ENCODE measurements around the gene TYW1.
"Not testable (repeated sequence)": the region's sequence is repeated elsewhere in the genome, so short reads cannot be mapped to it uniquely, and the experiment has no call there.

Gene TYW1

GRCh38 chr7:67191002-67191720, 194.5 kb downstream of the TYW1 start:
- DNase-seq (ENCODE audit: low spot score) = not testable (repeated sequence)

GRCh38 chr7:67192123-67192702, 195.6 kb downstream of the TYW1 start:
- not testable (repeated sequence) for DNase-seq (ENCODE audit: low spot score)

- peak; percentile 2 for DNase-seq (ENCODE audit: low spot score)
Measured at GRCh38 chr7:67192889-67193613, 196.4 kb downstream of the TYW1 start.

GRCh38 chr7:67196176-67196575, 199.5 kb downstream of the TYW1 start:
- not testable (repeated sequence) for DNase-seq (ENCODE audit: low spot score)

- not testable (repeated sequence) for DNase-seq (ENCODE audit: low spot score)
Measured at GRCh38 chr7:67198865-67199526, 202.4 kb downstream of the TYW1 start.

- DNase-seq (ENCODE audit: low spot score) = not testable (repeated sequence)
Measured at GRCh38 chr7:67205772-67206171, 209.1 kb downstream of the TYW1 start.

- no peak for DNase-seq (ENCODE audit: low spot score)
Measured at GRCh38 chr7:67206452-67206851, 209.8 kb downstream of the TYW1 start.

GRCh38 chr7:67208656-67209055, 212.0 kb downstream of the TYW1 start:
- not testable (repeated sequence) for DNase-seq (ENCODE audit: low spot score)

- DNase-seq (ENCODE audit: low spot score) = no peak
Measured at GRCh38 chr7:67209256-67209655, 212.6 kb downstream of the TYW1 start.

GRCh38 chr7:67210567-67210966, 213.9 kb downstream of the TYW1 start:
- no peak for DNase-seq (ENCODE audit: low spot score)

GRCh38 chr7:67211650-67212330, 215.2 kb downstream of the TYW1 start:
- not testable (repeated sequence) for DNase-seq (ENCODE audit: low spot score)

- DNase-seq (ENCODE audit: low spot score) = not testable (repeated sequence)
Measured at GRCh38 chr7:67213038-67213437, 216.4 kb downstream of the TYW1 start.

- DNase-seq (ENCODE audit: low spot score) = peak; percentile 64
Measured at GRCh38 chr7:67223551-67223950, 226.9 kb downstream of the TYW1 start.

- DNase-seq (ENCODE audit: low spot score) = not testable (repeated sequence)
Measured at GRCh38 chr7:67226340-67226907, 229.8 kb downstream of the TYW1 start.

- DNase-seq (ENCODE audit: low spot score) = not testable (repeated sequence)
Measured at GRCh38 chr7:67226967-67227366, 230.3 kb downstream of the TYW1 start.

- DNase-seq (ENCODE audit: low spot score) = not testable (repeated sequence)
Measured at GRCh38 chr7:67229018-67229417, 232.4 kb downstream of the TYW1 start.

GRCh38 chr7:67230029-67230428, 233.4 kb downstream of the TYW1 start:
- not testable (repeated sequence) for DNase-seq (ENCODE audit: low spot score)

GRCh38 chr7:67233506-67233905, 236.9 kb downstream of the TYW1 start:
- DNase-seq (ENCODE audit: low spot score) = not testable (repeated sequence)

GRCh38 chr7:67236216-67236615, 239.6 kb downstream of the TYW1 start:
- DNase-seq (ENCODE audit: low spot score) = not testable (repeated sequence)

GRCh38 chr7:67242871-67243270, 246.2 kb downstream of the TYW1 start:
- not testable (repeated sequence) for DNase-seq (ENCODE audit: low spot score)

- not testable (repeated sequence) for DNase-seq (ENCODE audit: low spot score)
Measured at GRCh38 chr7:67248364-67248763, 251.7 kb downstream of the TYW1 start.
